Left ventricle myocardium inferior (tissue), 1 donor: ENCODE results near the gene RINT1. TPM values are rescaled to one million over a fixed set of nuclear protein-coding genes. Genes with fewer than 3 reads are reported as not detected.

Experiments used
- DNase-seq: peaks from one replicate; pipeline ENCODE4 v3.0.0-alpha.2; 2020
- H3K27ac ChIP-seq: fragments of 200-600 bp; replicated peaks from 2 replicates; pipeline ENCODE4 v1.8.0; 2021
- H3K27me3 ChIP-seq: fragments of 200-600 bp; 2 replicates; pipeline ENCODE4 v1.8.0; 2021; ENCODE audit warnings: low read depth
- H3K36me3 ChIP-seq: fragments of 200-600 bp; 2 replicates; pipeline ENCODE4 v1.8.0; 2021
- H3K4me1 ChIP-seq: fragments of 200-600 bp; 2 replicates; pipeline ENCODE4 v1.8.0; 2021
- H3K4me3 ChIP-seq: fragments of 200-600 bp; 2 replicates; pipeline ENCODE4 v1.8.0; 2021; ENCODE audit warnings: mild to moderate bottlenecking, moderate library complexity
- H3K9me3 ChIP-seq: fragments of 200-600 bp; replicated peaks from 2 replicates; pipeline ENCODE4 v1.8.0; 2021
- intact Hi-C: fragments of 100-400 bp; cut with micrococcal nuclease; formaldehyde crosslinking; loops from one replicate; pipeline ENCODE4 v1.11.0; 2022
- total RNA-seq: library from RNA; stranded (reverse); fragmentation: NEBNext Ultra II Directional; extraction: Animal tissue kit (Norgen Biotek cat#: 25700); gene quantifications from one replicate; pipeline ENCODE4 v1.2.1, GENCODE V29; 2021
- TF ChIP-seq, protein P1 (sequence below): fragments of 200-600 bp; IDR thresholded peaks from 2 replicates; pipeline ENCODE4 v1.8.0; 2021; ENCODE audit warnings: antibody characterized with exemption, mild to moderate bottlenecking, borderline replicate concordance
- donor health status: DM: no; HTN: yes; CAD: no; lungs with severe emphysema.

Gene RINT1
- total RNA-seq, 1 donor from 2014 or later: 12.9 TPM

DNA sequence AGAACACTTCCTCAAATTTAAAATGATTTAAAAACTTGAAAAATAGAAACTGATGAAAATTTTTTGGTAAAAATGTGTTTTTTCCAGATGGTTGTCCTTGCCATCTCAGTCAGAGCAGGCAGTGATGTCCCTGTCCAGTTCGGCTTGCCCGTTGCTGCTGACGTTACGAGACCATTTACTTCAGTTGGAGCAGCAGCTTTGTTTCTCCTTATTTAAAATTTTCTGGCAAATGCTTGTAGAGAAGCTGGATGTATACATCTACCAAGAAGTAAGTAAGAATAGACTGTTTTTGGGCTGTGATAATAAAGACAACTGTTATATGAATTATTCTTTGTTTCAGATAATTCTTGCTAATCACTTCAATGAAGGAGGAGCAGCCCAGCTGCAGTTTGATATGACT, 33.2 kb downstream of the RINT1 start:
- peaks cover 92% of the 10 kb centered on the region for H3K36me3 ChIP-seq
- DNase-seq: no peak
- TF ChIP-seq, protein P1, sequence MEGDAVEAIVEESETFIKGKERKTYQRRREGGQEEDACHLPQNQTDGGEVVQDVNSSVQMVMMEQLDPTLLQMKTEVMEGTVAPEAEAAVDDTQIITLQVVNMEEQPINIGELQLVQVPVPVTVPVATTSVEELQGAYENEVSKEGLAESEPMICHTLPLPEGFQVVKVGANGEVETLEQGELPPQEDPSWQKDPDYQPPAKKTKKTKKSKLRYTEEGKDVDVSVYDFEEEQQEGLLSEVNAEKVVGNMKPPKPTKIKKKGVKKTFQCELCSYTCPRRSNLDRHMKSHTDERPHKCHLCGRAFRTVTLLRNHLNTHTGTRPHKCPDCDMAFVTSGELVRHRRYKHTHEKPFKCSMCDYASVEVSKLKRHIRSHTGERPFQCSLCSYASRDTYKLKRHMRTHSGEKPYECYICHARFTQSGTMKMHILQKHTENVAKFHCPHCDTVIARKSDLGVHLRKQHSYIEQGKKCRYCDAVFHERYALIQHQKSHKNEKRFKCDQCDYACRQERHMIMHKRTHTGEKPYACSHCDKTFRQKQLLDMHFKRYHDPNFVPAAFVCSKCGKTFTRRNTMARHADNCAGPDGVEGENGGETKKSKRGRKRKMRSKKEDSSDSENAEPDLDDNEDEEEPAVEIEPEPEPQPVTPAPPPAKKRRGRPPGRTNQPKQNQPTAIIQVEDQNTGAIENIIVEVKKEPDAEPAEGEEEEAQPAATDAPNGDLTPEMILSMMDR: no peak
- no peaks in the 10 kb centered on the region for H3K4me1 ChIP-seq
- no peaks in the 10 kb centered on the region for H3K9me3 ChIP-seq
- H3K27me3 ChIP-seq: no peaks in the 10 kb centered on the region
- no peak overlapping the region for H3K4me3 ChIP-seq
- no peak overlapping the region for H3K27ac ChIP-seq
- intact Hi-C loops: no loop called here

DNA sequence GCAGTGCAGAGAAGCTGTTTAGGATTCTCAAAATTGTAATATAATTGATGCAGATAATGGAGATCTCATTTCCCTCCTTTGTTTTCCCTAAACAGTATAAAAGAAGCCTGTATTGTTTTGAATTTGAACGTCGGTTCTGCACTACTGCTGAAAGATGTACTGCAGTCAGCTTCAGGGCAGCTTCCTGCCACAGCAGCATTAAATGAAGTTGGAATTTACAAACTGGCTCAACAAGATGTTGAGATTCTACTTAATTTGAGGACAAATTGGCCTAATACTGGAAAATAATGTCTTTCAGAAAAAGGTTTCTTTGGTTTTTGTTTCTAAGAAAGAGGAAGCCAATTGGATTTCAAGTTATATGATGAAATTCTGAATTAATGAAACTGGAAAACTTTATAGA, 35.0 kb downstream of the RINT1 start:
- intact Hi-C loops: no loop called here
- H3K4me1 ChIP-seq: no peaks in the 10 kb centered on the region

DNA sequence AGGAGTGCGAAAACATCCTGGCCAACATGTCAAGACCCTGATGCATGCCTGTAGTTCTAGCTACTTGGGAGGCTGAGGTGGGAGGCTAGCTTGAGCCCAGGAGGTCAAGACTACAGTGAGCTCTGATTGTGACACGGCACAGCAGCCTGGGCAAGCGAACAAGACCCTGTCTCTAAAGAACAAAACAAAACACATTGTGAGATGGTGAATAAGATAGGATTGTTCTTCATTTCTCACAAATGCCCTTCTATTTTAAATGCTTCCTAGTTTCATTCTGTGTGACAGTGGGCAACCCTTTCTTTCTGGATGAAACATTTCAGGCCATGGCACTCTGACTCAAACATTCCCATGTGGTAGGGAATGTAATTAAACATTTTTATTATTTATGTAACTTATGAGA, 35.8 kb downstream of the RINT1 start:
- no peak for DNase-seq
- Histone ChIP-seq H3K36me3 (peaks cover 68% of the 10 kb centered on the region), H3K4me3 (no peak overlapping the region), H3K27ac (no peak overlapping the region), H3K9me3 (no peaks in the 10 kb centered on the region), H3K27me3 (no peaks in the 10 kb centered on the region), H3K4me1 (no peaks in the 10 kb centered on the region)
- TF ChIP-seq, protein P1: no peak
- intact Hi-C loops: no loop called here

More for the DNA sequence above, 35.0 kb downstream of the RINT1 start:
- no peaks in the 10 kb centered on the region for H3K27me3 ChIP-seq
- H3K27ac ChIP-seq: no peak overlapping the region
- peaks cover 76% of the 10 kb centered on the region for H3K36me3 ChIP-seq
- no peak overlapping the region for H3K4me3 ChIP-seq
- H3K9me3 ChIP-seq: no peaks in the 10 kb centered on the region
- no peak for DNase-seq
- TF ChIP-seq, protein P1: no peak

DNA sequence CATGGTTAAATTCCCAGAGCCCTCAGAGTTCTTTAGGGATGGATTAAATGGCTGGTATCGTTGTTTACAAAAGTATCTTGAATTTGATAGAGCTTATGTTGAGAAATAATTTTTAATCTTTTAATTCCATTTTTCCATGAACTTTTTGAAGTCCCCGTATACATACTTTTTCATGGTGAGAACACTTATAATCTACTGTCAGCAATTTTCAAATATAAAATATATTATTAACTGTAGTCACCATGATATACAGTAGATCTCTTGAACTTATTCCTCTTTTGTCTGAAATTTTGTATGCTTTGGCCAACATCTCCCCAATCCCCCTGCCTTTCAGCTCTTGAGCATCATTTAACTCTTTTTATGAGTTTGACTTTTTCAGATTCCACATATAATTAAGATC, 39.9 kb downstream of the RINT1 start:
- Histone ChIP-seq H3K36me3 (peaks cover 29% of the 10 kb centered on the region), H3K27me3 (no peaks in the 10 kb centered on the region), H3K4me1 (no peaks in the 10 kb centered on the region), H3K4me3 (no peak overlapping the region), H3K27ac (no peak overlapping the region), H3K9me3 (no peaks in the 10 kb centered on the region)
- TF ChIP-seq, protein P1: no peak
- no peak for DNase-seq
- intact Hi-C loops: no loop called here

DNA sequence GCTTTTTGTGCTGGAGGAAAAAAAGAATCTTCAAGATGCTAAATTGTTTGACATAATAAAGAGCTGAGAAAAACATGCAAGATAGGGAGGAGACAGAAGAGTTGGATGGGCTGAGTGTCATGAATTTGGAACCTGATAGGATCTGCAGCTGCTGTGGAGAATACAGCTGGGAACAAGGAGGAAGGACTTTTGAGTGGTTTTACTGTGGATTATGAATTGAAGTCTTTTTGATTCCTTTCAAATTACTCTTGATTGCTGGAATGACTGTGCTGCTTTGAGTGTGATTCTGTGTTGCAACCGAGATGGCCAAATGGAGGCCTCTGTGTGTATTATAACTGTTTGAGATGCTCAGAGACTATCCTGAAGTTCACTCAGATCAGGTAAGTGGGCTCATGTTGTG, 45.2 kb downstream of the RINT1 start:
- TF ChIP-seq, protein P1: no peak
- intact Hi-C loops: no loop called here

DNA sequence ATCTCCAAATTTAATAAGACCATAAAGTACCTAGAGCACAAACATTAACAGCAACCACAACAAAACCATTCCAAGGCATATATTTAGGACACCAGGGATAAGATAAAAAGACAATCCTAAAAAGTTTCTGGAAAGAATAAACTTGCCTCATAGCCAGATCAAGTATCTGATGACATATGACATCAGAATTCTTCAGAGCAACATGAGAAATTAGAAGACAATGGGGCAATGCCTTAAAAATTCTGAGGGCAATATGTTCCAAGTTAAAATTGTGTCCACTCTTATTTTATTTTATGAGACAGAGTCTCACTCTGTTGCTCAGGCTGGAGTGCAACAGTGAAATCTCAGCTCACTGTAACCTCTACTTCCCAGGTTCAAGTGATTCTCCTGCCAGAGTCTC, 46.5 kb downstream of the RINT1 start:
- peaks cover 15% of the 10 kb centered on the region for H3K27me3 ChIP-seq
- intact Hi-C loops: no loop called here
- TF ChIP-seq, protein P1: no peak
- peaks cover under 1% of the 10 kb centered on the region for H3K9me3 ChIP-seq
- no peaks in the 10 kb centered on the region for H3K36me3 ChIP-seq
- H3K27ac ChIP-seq: no peak overlapping the region
- peaks cover 7% of the 10 kb centered on the region for H3K4me1 ChIP-seq
- no peak for DNase-seq
- no peak overlapping the region for H3K4me3 ChIP-seq

More for the DNA sequence above, 45.2 kb downstream of the RINT1 start:
- peaks cover 7% of the 10 kb centered on the region for H3K4me1 ChIP-seq
- no peaks in the 10 kb centered on the region for H3K36me3 ChIP-seq
- H3K27me3 ChIP-seq: peaks cover 12% of the 10 kb centered on the region
- no peak for DNase-seq
- H3K9me3 ChIP-seq: no peaks in the 10 kb centered on the region
- no peak overlapping the region for H3K4me3 ChIP-seq
- no peak overlapping the region for H3K27ac ChIP-seq
